ENCODE data around the gene TSC2.

DNA sequence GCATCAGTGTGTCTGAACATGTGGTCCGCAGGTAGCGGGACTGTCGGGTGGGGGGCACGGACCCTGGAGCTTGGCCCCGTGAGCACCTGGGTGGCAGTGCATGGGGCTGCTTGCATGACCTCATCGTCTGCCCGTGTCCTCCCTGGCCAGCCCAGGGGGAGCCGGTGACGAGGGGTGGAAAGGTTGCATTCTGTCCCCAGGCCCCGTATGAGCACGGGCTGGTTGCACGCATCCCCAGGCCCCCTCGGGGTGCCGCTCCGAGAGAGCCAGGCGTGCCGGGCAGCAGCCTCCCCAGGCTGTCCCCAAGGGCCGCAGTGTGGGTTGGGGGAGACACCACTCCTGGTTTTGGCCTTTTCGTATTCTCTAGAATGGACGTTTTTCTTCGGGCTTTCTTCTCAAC, 29.9 kb downstream of the TSC2 start:
- TF ChIP-seq, protein P1, sequence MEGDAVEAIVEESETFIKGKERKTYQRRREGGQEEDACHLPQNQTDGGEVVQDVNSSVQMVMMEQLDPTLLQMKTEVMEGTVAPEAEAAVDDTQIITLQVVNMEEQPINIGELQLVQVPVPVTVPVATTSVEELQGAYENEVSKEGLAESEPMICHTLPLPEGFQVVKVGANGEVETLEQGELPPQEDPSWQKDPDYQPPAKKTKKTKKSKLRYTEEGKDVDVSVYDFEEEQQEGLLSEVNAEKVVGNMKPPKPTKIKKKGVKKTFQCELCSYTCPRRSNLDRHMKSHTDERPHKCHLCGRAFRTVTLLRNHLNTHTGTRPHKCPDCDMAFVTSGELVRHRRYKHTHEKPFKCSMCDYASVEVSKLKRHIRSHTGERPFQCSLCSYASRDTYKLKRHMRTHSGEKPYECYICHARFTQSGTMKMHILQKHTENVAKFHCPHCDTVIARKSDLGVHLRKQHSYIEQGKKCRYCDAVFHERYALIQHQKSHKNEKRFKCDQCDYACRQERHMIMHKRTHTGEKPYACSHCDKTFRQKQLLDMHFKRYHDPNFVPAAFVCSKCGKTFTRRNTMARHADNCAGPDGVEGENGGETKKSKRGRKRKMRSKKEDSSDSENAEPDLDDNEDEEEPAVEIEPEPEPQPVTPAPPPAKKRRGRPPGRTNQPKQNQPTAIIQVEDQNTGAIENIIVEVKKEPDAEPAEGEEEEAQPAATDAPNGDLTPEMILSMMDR (IDR thresholded peaks at IDR 0.05; ENCODE audit: poor library complexity): no peak
- TF ChIP-seq EZH2 (IDR thresholded peaks at IDR 0.05; ENCODE audit: borderline replicate concordance) (no peak), EZH2phosphoT487 (IDR thresholded peaks at IDR 0.05; ENCODE audit: low read depth, severe bottlenecking, unreplicated experiment) (no peak)

Measured in hepatocyte (in vitro differentiated cells).